ENCODE measurements around the gene LRCH1.

LRCH1 gene

DNA sequence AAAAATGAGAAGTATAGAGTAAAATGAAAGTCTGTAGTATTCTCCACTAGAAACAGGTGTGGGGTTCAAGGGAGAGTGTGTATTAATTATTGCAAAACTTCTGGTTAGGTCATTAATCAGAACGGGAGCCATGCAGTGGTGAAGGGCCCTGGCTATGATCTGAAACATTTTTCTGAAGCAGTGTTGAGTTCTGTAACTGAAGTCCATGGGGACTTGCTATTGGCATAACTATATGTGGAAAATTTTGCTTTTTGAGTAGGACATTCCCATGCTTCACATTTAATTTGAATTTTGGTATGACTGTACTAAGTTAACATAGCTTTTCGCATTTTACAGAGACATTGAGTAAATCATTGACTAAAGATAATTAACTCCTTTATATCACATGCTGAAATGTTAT lies 67.5 kb downstream of the LRCH1 start:
- no peaks in the 10 kb centered on the region for H3K4me1 ChIP-seq (ENCODE audit: insufficient read depth, low read length)
- no peak overlapping the region for H3K27ac ChIP-seq (ENCODE audit: low read length)
- no peak overlapping the region for H2AFZ ChIP-seq (ENCODE audit: low read depth, low read length)
- H3K9me3 ChIP-seq (ENCODE audit: insufficient read depth, low read length, severe bottlenecking), result no peaks in the 10 kb centered on the region
- no peak overlapping the region for H3K4me2 ChIP-seq (ENCODE audit: insufficient read depth, low read length)
- no peak for ATAC-seq (ENCODE audit: insufficient read depth, low read depth)
- H3K36me3 ChIP-seq (ENCODE audit: insufficient read depth, low read length), result no peaks in the 10 kb centered on the region
- H3K27me3 ChIP-seq (ENCODE audit: insufficient read depth, low read length, poor library complexity), result no peaks in the 10 kb centered on the region
- DNase-seq, result no peak
- TF ChIP-seq, protein P1, sequence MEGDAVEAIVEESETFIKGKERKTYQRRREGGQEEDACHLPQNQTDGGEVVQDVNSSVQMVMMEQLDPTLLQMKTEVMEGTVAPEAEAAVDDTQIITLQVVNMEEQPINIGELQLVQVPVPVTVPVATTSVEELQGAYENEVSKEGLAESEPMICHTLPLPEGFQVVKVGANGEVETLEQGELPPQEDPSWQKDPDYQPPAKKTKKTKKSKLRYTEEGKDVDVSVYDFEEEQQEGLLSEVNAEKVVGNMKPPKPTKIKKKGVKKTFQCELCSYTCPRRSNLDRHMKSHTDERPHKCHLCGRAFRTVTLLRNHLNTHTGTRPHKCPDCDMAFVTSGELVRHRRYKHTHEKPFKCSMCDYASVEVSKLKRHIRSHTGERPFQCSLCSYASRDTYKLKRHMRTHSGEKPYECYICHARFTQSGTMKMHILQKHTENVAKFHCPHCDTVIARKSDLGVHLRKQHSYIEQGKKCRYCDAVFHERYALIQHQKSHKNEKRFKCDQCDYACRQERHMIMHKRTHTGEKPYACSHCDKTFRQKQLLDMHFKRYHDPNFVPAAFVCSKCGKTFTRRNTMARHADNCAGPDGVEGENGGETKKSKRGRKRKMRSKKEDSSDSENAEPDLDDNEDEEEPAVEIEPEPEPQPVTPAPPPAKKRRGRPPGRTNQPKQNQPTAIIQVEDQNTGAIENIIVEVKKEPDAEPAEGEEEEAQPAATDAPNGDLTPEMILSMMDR (IDR thresholded peaks at IDR 0.05; ENCODE audit: borderline replicate concordance, extremely low read depth, low read length, poor library complexity, severe bottlenecking), result no peak
- TF ChIP-seq EZH2 (IDR thresholded peaks at IDR 0.05; ENCODE audit: borderline replicate concordance, low read depth, low read length, severe bottlenecking), result no peak
- H3K79me2 ChIP-seq (ENCODE audit: insufficient read depth, low read length), result peaks cover 97% of the 10 kb centered on the region
- no peak overlapping the region for H3K4me3 ChIP-seq (ENCODE audit: low read depth in 1 of 2, low read length in 2 of 2)
- no peak overlapping the region for H3K9ac ChIP-seq (ENCODE audit: low read depth, low read length)
- H4K20me1 ChIP-seq (ENCODE audit: insufficient read depth, low read length), result peaks cover 73% of the 10 kb centered on the region

DNA sequence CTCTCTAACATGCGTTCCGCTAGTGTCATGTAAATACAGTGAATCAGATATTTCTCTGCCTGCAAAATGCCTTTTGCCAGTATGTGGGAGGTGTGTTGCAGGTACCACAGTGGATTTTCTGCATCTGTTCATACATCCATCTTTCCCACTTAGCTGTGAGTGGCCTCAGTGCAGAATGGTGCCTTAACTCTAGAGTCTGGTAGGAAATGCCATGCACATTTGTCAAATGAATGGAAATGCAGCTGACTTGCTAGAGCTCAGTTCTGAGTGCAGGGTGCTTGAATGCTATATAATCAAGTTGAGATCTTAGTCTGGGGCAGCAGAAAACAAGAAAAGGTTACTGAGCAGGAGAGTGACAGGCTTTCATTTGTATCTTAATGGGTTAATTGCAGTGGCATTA lies 68.2 kb downstream of the LRCH1 start:
- peaks cover 97% of the 10 kb centered on the region for H3K79me2 ChIP-seq (ENCODE audit: insufficient read depth, low read length)
- ATAC-seq (ENCODE audit: insufficient read depth, low read depth), result no peak
- no peak for DNase-seq
- no peak for TF ChIP-seq EZH2 (IDR thresholded peaks at IDR 0.05; ENCODE audit: borderline replicate concordance, low read depth, low read length, severe bottlenecking)
- TF ChIP-seq, protein P1 (IDR thresholded peaks at IDR 0.05; ENCODE audit: borderline replicate concordance, extremely low read depth, low read length, poor library complexity, severe bottlenecking), result no peak
- H3K27ac ChIP-seq (ENCODE audit: low read length), result no peak overlapping the region
- no peaks in the 10 kb centered on the region for H3K4me1 ChIP-seq (ENCODE audit: insufficient read depth, low read length)
- no peaks in the 10 kb centered on the region for H3K36me3 ChIP-seq (ENCODE audit: insufficient read depth, low read length)
- H2AFZ ChIP-seq (ENCODE audit: low read depth, low read length), result no peak overlapping the region
- H4K20me1 ChIP-seq (ENCODE audit: insufficient read depth, low read length), result peaks cover 72% of the 10 kb centered on the region
- no peaks in the 10 kb centered on the region for H3K9me3 ChIP-seq (ENCODE audit: insufficient read depth, low read length, severe bottlenecking)
- H3K4me2 ChIP-seq (ENCODE audit: insufficient read depth, low read length), result no peak overlapping the region
- no peak overlapping the region for H3K9ac ChIP-seq (ENCODE audit: low read depth, low read length)
- no peaks in the 10 kb centered on the region for H3K27me3 ChIP-seq (ENCODE audit: insufficient read depth, low read length, poor library complexity)
- H3K4me3 ChIP-seq (ENCODE audit: low read depth in 1 of 2, low read length in 2 of 2), result no peak overlapping the region

DNA sequence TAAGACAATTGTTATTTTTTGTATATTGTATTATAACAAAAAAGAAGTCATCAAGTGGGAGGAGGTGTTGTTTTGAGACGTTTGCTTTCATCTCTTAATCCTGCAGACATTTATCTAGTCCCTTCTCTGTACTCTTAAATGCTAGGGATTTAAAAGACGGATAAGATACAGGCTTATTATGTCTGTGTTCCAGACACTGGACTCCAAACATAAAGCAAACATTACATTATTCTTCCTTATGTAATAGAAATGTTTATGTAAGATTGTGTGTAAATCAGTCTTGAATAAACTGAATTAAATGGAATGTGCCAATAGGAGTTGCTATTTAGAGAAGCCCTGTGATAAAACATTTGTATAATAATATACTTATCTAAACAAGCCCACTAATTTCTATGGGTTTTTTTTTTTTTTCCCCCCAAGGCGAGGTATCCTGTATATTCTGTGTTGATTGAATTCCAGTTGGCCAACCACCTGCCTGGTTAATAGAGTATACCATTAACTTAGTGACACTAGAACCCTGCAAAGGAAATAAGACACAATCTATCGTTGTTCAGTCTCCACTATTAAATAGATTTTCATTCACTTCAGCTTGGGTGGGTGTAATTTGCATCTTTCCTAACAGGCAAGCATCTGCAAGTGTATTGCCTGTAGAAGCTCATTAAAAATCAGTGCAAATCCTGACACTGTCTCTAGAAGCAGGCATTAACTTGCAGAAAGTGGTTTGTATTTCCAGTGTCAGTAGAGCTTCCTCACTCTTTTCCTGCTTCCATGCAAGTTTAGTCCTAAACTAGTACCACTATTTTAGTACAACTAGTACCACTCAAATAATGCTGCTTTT lies 69.0 kb downstream of the LRCH1 start:
- Histone ChIP-seq H3K79me2 (ENCODE audit: insufficient read depth, low read length) (peaks cover 97% of the 10 kb centered on the region), H3K4me3 (ENCODE audit: low read depth in 1 of 2, low read length in 2 of 2) (no peak overlapping the region), H3K4me2 (ENCODE audit: insufficient read depth, low read length) (no peak overlapping the region), H3K36me3 (ENCODE audit: insufficient read depth, low read length) (no peaks in the 10 kb centered on the region), H3K9ac (ENCODE audit: low read depth, low read length) (no peak overlapping the region), H3K27me3 (ENCODE audit: insufficient read depth, low read length, poor library complexity) (no peaks in the 10 kb centered on the region), H3K27ac (ENCODE audit: low read length) (no peak overlapping the region), H3K9me3 (ENCODE audit: insufficient read depth, low read length, severe bottlenecking) (no peaks in the 10 kb centered on the region), H4K20me1 (ENCODE audit: insufficient read depth, low read length) (peaks cover 75% of the 10 kb centered on the region), H3K4me1 (ENCODE audit: insufficient read depth, low read length) (no peaks in the 10 kb centered on the region), H2AFZ (ENCODE audit: low read depth, low read length) (no peak overlapping the region)
- DNase-seq, result no peak
- ATAC-seq (ENCODE audit: insufficient read depth, low read depth), result no peak
- TF ChIP-seq, protein P1 (IDR thresholded peaks at IDR 0.05; ENCODE audit: borderline replicate concordance, extremely low read depth, low read length, poor library complexity, severe bottlenecking), result no peak
- TF ChIP-seq EZH2 (IDR thresholded peaks at IDR 0.05; ENCODE audit: borderline replicate concordance, low read depth, low read length, severe bottlenecking), result no peak
